Natural killer cell (primary cell): ENCODE results near the gene SPINK1. TPM values are rescaled to one million over a fixed set of nuclear protein-coding genes. Genes with fewer than 3 reads are reported as not detected.
A peak's percentile ranks its signal among the peaks of the same experiment; 100 is the strongest.

Source experiments
- ATAC-seq, 3 donors: fragments of 150-1000 bp in 2 of 3; fragments of 200-7000 bp in 1 of 3; cut with Tn5 transposase; 1 replicate in 1 of 3; 2 replicates in 2 of 3; pipeline ENCODE4 v1.10.0; 2021; ENCODE audit warnings: mild to moderate bottlenecking in 2 of 3, moderate library complexity in 2 of 3
- DNase-seq, 2 donors: peaks; one replicate each; pipeline versions ENCODE4 v3.0.0 to v3.0.0-alpha.2; 2013 to 2021; ENCODE audit warnings: mixed read lengths in 1 of 2
- H3K27ac ChIP-seq: one replicate; pipeline ENCODE4 v1.5.1; 2013; ENCODE audit warnings: mild to moderate bottlenecking, low read length
- H3K27me3 ChIP-seq: one replicate; pipeline ENCODE4 v1.6.1; 2013; ENCODE audit warnings: low read length; ENCODE audit not compliant: control insufficient read depth, insufficient read depth
- H3K36me3 ChIP-seq: one replicate; pipeline ENCODE4 v1.6.1; 2013; ENCODE audit warnings: low read length; ENCODE audit not compliant: control insufficient read depth, insufficient read depth
- H3K4me1 ChIP-seq: one replicate; pipeline ENCODE4 v1.6.1; 2013; ENCODE audit warnings: low read length; ENCODE audit not compliant: control insufficient read depth, insufficient read depth
- H3K4me3 ChIP-seq: one replicate; pipeline ENCODE4 v1.5.1; 2013; ENCODE audit warnings: low read length
- H3K9me3 ChIP-seq: one replicate; pipeline ENCODE4 v1.6.1; 2013; ENCODE audit warnings: low read length; ENCODE audit not compliant: control insufficient read depth, insufficient read depth
- H3K27ac Mint-ChIP-seq, 2 donors: one replicate each; pipeline ENCODE4 v1.8.0; 2022; ENCODE audit warnings: mild to moderate bottlenecking in 2 of 2, mixed read lengths in 2 of 2, moderate library complexity in 1 of 2
- H3K27me3 Mint-ChIP-seq, 2 donors: one replicate each; pipeline ENCODE4 v1.8.0; 2022; ENCODE audit warnings: low read depth in 2 of 2, mixed read lengths in 2 of 2
- H3K36me3 Mint-ChIP-seq: one replicate; pipeline ENCODE4 v1.8.0; 2022; ENCODE audit warnings: mixed read lengths
- H3K4me1 Mint-ChIP-seq, 2 donors: one replicate each; pipeline ENCODE4 v1.8.0; 2022; ENCODE audit warnings: mixed read lengths in 2 of 2
- H3K4me3 Mint-ChIP-seq: one replicate; pipeline ENCODE4 v1.8.0; 2022; ENCODE audit warnings: mild to moderate bottlenecking, moderate library complexity, mixed read lengths
- H3K9me3 Mint-ChIP-seq, 2 donors: one replicate each; pipeline ENCODE4 v1.8.0; 2022; ENCODE audit warnings: mixed read lengths in 2 of 2
- CTCF ChIP-seq: fragments of 200-600 bp; IDR thresholded peaks from one replicate; pipeline ENCODE4 v1.8.0; 2022; ENCODE audit warnings: antibody characterized with exemption
- WGBS: methylation state at CpG from one replicate; pipeline ENCODE4 v1.1.7; 2013; ENCODE audit warnings: missing lambda C conversion rate; ENCODE audit not compliant: insufficient coverage; 5-methylcytosine and 5-hydroxymethylcytosine counted together
- intact Hi-C: fragments of 100-400 bp; cut with micrococcal nuclease; formaldehyde crosslinking; loops from one replicate; pipeline ENCODE4 v1.14.2; 2022
- total RNA-seq, 4 donors: library from RNA; stranded (reverse); fragments of 120-200 nt in 1 of 4; gene quantifications; one replicate each; pipeline versions ENCODE4 v1.2.3 to v1.2.4, GENCODE V29; 2013 to 2022

The SPINK1 gene
- total RNA-seq, 3 donors from 2014 or later (not counting 1 experiment from before 2014, with no cell fraction given): not detected

GRCh38 chr5:147801461-147801860, 30.0 kb downstream of the SPINK1 start:
- H3K27me3 ChIP-seq: no peaks in the 10 kb centered on the region
- intact Hi-C loops: loop anchor here (10.0 kb wide), 1 partner anchor 1043 kb away; no protein-coding TSS in a partner anchor
- no peak for ATAC-seq
- no peak overlapping the region for H3K27ac ChIP-seq
- H3K4me3 ChIP-seq: no peak overlapping the region
- Mint-ChIP-seq H3K27me3 (peaks cover 0 to 3% of the 10 kb centered on the region in 2 donors), H3K9me3 (no peaks in the 10 kb centered on the region), H3K27ac (peak overlapping the region in 1 of 2 donors; percentile 59), H3K4me1 (peaks cover 27 to 33% of the 10 kb centered on the region in 2 donors), H3K4me3 (no peak overlapping the region), H3K36me3 (no peaks in the 10 kb centered on the region)
- no peak for DNase-seq
- no peaks in the 10 kb centered on the region for H3K9me3 ChIP-seq
- WGBS: 100% methylated on average over 1 of the region's 1 CpG
- no peak for TF ChIP-seq CTCF
- H3K4me1 ChIP-seq: peaks cover 11% of the 10 kb centered on the region
- H3K36me3 ChIP-seq: no peaks in the 10 kb centered on the region

- 82% methylated on average over 1 of the region's 3 CpGs for WGBS
- H3K4me1 Mint-ChIP-seq: peaks cover 25 to 30% of the 10 kb centered on the region in 2 donors
- H3K27me3 Mint-ChIP-seq: peaks cover 8 to 9% of the 10 kb centered on the region in 2 donors
- intact Hi-C loops: loop anchor here (10.0 kb wide), 1 partner anchor 1044 kb away; no protein-coding TSS in a partner anchor
- no peaks in the 10 kb centered on the region for H3K36me3 Mint-ChIP-seq
- H3K4me3 Mint-ChIP-seq: no peak overlapping the region
- no peak overlapping the region for H3K27ac Mint-ChIP-seq
- no peak overlapping the region for H3K27ac ChIP-seq
- H3K36me3 ChIP-seq: no peaks in the 10 kb centered on the region
- peaks cover 10% of the 10 kb centered on the region for H3K4me1 ChIP-seq
- H3K9me3 Mint-ChIP-seq: no peaks in the 10 kb centered on the region
- no peak for ATAC-seq
- no peaks in the 10 kb centered on the region for H3K9me3 ChIP-seq
- TF ChIP-seq CTCF: no peak
- H3K27me3 ChIP-seq: no peaks in the 10 kb centered on the region
- no peak overlapping the region for H3K4me3 ChIP-seq
- no peak for DNase-seq
Observed at GRCh38 chr5:147800491-147800890, 31.0 kb downstream of the SPINK1 start.

- H3K27ac ChIP-seq: no peak overlapping the region
- Mint-ChIP-seq H3K27ac (no peak overlapping the region), H3K9me3 (no peaks in the 10 kb centered on the region), H3K4me1 (peaks cover 0 to 5% of the 10 kb centered on the region in 2 donors), H3K27me3 (peaks cover 8 to 12% of the 10 kb centered on the region in 2 donors), H3K36me3 (no peaks in the 10 kb centered on the region), H3K4me3 (no peak overlapping the region)
- no peaks in the 10 kb centered on the region for H3K36me3 ChIP-seq
- DNase-seq (no peak), ATAC-seq (no peak)
- no peaks in the 10 kb centered on the region for H3K4me1 ChIP-seq
- H3K27me3 ChIP-seq: no peaks in the 10 kb centered on the region
- no peaks in the 10 kb centered on the region for H3K9me3 ChIP-seq
- 81% methylated on average over 6 of the region's 6 CpGs for WGBS
- no peak for TF ChIP-seq CTCF
- no peak overlapping the region for H3K4me3 ChIP-seq
- intact Hi-C loops: no loop called here
Observed at GRCh38 chr5:147796556-147797308, 34.7 kb downstream of the SPINK1 start.
